Measurements from ENCODE around the gene MAGEE2.
"Not testable (repeated sequence)": the region's sequence is repeated elsewhere in the genome, so short reads cannot be mapped to it uniquely, and the experiment has no call there.

The MAGEE2 gene, protein sequence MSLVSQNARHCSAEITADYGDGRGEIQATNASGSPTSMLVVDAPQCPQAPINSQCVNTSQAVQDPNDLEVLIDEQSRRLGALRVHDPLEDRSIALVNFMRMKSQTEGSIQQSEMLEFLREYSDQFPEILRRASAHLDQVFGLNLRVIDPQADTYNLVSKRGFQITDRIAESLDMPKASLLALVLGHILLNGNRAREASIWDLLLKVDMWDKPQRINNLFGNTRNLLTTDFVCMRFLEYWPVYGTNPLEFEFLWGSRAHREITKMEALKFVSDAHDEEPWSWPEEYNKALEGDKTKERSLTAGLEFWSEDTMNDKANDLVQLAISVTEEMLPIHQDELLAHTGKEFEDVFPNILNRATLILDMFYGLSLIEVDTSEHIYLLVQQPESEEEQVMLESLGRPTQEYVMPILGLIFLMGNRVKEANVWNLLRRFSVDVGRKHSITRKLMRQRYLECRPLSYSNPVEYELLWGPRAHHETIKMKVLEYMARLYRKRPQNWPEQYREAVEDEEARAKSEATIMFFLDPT

DNA sequence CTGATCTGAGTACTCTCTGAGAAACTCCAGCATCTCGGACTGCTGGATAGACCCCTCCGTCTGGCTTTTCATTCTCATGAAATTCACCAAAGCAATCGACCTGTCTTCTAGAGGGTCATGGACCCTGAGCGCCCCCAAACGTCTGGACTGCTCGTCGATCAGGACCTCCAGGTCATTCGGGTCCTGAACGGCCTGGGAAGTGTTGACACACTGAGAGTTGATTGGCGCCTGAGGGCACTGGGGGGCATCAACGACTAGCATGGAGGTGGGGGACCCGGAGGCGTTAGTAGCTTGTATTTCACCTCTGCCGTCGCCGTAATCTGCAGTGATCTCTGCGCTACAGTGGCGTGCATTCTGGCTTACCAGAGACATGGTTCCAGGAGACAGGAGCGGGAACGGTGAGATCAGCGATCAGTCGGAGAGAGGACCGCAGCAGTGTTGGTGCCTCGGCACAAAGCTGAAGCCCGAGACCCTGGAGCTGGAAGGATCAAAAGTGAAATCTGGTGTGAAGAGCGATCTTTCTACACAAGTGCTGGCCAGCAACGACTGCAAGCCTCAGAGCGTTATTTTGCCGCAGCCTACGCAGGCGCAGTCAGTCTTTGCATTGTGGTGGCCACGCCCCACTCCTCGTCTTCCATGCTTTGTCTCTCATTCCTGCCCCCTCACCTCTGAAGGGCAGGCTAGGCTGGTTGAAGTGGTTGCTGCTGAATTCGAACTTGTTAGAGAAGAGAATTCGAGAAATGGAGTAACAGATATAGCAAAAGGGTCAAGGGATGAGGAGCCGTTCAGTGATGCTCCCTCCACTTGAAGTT is at the start of gene MAGEE2:
Gene MAGEE2 (minus strand): TSS at position 575 of the 812 bp plus-strand sequence. CDS start 203 bp downstream, at position 372.
- TF ChIP-seq, protein P1, sequence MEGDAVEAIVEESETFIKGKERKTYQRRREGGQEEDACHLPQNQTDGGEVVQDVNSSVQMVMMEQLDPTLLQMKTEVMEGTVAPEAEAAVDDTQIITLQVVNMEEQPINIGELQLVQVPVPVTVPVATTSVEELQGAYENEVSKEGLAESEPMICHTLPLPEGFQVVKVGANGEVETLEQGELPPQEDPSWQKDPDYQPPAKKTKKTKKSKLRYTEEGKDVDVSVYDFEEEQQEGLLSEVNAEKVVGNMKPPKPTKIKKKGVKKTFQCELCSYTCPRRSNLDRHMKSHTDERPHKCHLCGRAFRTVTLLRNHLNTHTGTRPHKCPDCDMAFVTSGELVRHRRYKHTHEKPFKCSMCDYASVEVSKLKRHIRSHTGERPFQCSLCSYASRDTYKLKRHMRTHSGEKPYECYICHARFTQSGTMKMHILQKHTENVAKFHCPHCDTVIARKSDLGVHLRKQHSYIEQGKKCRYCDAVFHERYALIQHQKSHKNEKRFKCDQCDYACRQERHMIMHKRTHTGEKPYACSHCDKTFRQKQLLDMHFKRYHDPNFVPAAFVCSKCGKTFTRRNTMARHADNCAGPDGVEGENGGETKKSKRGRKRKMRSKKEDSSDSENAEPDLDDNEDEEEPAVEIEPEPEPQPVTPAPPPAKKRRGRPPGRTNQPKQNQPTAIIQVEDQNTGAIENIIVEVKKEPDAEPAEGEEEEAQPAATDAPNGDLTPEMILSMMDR (IDR thresholded peaks at IDR 0.05; ENCODE audit: extremely low read depth, insufficient read depth, missing control alignments): no peak
- DNase-seq (ENCODE audit: low spot score): no peak
- in situ Hi-C loops (cut with MboI; ENCODE audit: low pct_unique_long_range_greater_than_20kb, low sequenced_read_pairs, unreplicated experiment): no loop called here

DNA sequence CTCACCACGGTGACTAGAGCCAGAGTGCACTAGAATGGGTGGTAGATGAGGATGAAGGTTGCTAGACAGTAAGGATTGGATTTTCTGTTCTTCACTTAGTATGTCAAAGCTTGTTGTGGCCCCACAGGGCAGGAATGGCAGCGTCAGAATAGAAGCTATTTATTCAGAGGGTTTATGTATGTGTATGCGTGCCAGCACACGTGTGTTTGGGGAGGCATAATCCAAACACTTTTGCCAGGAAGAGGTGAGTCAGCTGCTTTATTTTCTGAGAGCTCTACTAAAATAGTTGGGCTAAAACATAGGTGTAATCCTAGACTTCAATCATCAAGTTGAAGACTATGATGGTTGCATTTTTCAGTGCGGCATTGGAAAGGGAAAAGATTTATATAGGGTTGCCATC is 1.2 kb upstream of the MAGEE2 start:
- TF ChIP-seq, protein P1 (IDR thresholded peaks at IDR 0.05; ENCODE audit: extremely low read depth, insufficient read depth, missing control alignments): no peak
- in situ Hi-C loops (cut with MboI; ENCODE audit: low pct_unique_long_range_greater_than_20kb, low sequenced_read_pairs, unreplicated experiment): no loop called here
- DNase-seq (ENCODE audit: low spot score): no peak

DNA sequence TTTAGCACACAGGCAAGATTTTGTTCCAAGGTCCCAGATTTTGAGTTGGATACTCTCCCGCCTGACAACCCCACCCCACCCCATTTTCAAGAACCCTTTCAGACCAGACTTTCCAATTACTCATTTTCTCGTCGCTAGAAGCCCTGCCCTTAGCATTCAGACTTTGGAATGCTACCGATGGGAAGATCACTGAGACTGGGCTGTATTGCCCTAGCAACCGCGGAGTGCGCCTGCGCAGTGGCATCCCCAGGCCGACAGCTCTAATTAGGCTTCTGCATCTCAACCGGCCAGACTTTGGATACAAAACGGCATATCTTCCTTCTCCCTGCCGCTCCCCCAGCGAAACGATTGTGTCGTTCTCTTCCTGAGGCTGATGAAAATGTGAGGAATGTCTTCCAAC is 3.4 kb downstream of the MAGEE2 start:
- DNase-seq (ENCODE audit: low spot score): no peak
- TF ChIP-seq, protein P1 (IDR thresholded peaks at IDR 0.05; ENCODE audit: extremely low read depth, insufficient read depth, missing control alignments): no peak
- in situ Hi-C loops (cut with MboI; ENCODE audit: low pct_unique_long_range_greater_than_20kb, low sequenced_read_pairs, unreplicated experiment): no loop called here

DNA sequence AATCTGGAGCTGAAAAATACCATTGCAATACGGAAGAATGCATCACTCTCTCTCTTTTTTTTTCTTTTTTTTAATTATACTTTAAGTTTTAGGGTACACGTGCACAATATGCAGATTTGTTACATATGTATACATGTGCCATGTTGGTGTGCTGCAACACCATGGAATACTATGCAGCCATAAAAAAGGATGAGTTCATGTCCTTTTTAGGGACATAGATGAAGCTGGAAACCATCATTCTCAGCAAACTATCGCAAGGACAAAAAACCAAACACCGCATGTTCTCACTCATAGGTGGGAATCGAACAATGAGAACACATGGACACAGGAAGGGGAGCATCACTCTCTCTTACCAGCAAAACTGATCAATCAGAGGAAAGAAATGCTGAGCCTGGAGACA is 17.0 kb downstream of the MAGEE2 start:
- in situ Hi-C loops (cut with MboI; ENCODE audit: low pct_unique_long_range_greater_than_20kb, low sequenced_read_pairs, unreplicated experiment); DNase-seq (ENCODE audit: low spot score): not testable (repeated sequence)

DNA sequence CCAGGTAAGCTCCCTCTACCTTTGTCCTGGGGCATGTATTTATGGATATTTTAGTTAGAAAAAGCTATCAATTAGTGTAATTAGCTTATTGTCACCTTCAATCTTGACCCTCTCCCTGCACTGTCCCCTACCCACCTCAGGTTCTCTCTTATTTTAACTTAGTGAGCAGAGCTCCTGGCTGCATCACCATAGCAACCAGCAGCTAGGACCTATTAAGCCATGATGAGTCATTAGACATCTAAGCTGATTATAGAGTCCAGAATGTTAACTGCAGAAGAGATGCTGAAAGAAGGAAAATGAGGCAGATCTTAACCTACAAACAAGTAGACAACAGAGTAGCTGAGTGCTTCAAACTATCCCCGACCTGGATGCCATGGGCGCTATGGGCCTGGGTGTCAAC is 36.6 kb downstream of the MAGEE2 start:
- TF ChIP-seq, protein P1 (IDR thresholded peaks at IDR 0.05; ENCODE audit: extremely low read depth, insufficient read depth, missing control alignments): no peak
- in situ Hi-C loops (cut with MboI; ENCODE audit: low pct_unique_long_range_greater_than_20kb, low sequenced_read_pairs, unreplicated experiment): no loop called here
- no peak for DNase-seq (ENCODE audit: low spot score)

DNA sequence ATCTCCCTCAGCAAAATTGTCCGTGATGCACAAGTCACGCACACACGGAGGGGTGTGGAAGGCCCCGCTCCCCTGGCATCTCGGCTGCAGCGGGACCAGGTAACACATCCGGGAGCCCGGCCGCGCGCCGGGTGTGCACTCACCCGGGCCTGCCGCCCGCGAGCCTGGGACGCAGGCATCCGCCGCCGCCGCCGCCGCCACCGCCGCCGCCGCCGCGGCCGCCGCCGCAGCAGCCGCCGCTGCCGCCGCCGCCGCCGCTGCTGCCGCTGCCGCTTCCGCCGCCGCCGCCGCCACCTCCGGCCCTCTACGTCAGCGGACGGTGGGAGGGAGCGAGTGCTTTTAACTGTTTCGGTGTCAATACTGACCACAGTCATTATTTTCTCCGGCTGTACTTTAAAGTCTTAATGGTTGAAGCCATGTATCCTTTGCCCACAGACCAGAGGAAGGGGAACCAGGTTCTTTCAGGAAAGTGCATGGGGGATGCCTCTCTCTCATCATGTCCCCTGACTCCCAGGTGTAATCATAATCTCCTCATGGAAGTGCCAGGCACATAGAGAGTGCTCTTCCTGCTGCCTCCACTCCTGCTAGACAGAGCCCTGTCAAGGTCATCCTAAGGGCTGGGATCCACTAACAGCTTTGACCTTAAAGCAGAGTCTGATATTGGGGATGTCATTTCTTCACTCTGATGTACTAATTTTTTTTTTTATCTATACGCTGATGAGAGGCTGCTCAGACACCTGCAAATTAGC is 38.0 kb downstream of the MAGEE2 start:
- DNase-seq (ENCODE audit: low spot score): peak; percentile 34
- in situ Hi-C loops (cut with MboI; ENCODE audit: low pct_unique_long_range_greater_than_20kb, low sequenced_read_pairs, unreplicated experiment): no loop called here
- TF ChIP-seq, protein P1 (IDR thresholded peaks at IDR 0.05; ENCODE audit: extremely low read depth, insufficient read depth, missing control alignments): no peak

Data from GM13977 (cell line).